HG03432 (cell line): Measurements from ENCODE around the gene TOR1A.
A peak's percentile ranks its signal among the peaks of the same experiment; 100 is the strongest.

ENCODE experiments used
- ATAC-seq: cut with Tn5 transposase; IDR thresholded peaks from one replicate; pipeline ENCODE4 v1.9.1; 2021; ENCODE audit warnings: mild to moderate bottlenecking, moderate library complexity; ENCODE audit not compliant: unreplicated experiment

The TOR1A gene

DNA sequence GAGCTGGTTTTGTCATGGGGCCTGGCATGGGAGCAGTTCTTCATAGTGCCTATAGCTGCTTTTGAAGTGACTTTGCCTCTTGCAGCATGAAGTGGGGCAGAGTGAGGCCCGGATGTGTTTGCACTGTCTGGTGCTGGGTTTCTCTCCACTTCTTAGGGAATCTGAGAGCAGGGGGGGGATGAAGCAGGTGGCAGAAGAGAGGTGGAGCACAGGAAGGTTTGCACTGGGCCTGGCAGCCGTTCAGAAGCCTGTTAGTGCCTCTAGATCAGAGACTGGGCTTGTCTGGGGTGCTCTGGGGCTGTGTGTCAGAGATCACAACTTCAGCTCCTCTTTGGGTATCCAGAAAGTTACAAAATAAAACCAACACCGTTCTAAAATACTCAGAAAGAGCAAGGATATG, 29.7 kb upstream of the TOR1A start:
- no peak for ATAC-seq

DNA sequence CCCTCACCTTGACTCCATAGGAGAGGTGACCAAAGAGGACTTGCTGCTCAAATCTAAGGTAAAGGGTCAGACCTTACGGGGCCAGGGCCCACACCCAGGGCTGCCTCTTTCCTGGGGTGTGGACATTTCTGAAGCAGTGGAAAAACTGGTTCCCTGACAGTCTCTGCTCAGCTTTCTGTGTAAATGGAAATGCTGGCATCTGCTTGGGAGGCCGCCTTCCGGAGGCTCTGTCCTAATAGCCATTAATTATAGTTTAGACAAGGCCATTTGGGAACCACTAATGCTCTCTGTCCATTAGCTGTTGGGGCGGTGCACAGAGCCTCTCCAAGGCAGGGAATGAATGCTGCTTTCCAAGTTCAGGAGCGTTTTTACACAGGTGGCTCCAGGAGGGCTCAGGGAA, 28.6 kb upstream of the TOR1A start:
- ATAC-seq = no peak

DNA sequence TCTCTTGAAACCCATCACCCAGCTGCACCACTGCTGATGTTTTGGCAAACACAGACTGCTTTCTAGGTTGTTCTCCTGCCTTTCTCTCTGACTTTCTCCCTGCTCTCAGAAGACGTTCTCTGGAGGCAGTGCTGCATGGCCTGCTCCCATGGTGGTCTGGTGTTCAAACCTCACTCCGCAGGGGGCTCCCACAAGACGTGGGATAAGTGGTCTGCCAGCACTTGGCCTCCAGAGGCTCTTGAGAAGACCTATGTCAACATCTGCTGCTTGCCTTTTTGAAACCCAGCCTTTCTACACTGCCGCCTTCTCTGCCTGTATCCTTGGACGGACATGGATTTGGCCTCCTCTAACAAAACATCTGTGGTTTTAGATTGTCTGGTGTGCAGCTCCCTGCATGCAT, 27.9 kb upstream of the TOR1A start:
- ATAC-seq = no peak

DNA sequence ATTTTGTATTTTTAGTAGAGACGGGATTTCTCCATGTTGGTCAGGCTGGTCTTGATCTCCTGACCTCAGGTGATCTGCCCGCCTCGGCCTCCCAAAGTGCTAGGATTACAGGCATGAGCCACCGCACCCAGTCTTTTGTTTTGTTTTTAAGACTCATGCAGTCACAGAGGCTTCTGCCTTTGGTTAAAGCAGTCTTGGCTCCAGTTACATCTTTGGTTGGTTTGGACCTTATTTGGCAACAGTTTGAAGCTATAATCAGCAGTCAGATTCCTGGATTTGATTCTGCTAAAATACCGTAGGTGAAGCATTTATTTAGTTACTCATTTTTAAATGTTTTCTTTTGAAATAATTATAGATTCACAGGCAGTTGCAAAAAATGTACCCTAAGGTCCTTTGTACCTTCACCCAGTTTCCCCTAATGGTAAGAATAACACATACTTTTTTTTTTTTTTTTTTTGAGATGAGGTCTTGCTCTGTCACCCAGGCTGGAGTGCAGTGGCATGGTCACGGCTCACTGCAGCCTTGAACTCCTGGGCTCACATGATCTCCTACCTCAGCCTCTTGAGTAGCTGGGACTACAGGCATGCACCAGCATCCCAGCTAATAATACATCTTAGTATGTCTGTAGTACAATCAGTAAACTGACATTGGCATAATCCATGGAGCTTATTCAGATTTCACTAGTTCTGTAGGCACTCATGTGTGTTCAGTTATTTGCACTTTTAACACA, 27.1 kb upstream of the TOR1A start:
- ATAC-seq = no peak

DNA sequence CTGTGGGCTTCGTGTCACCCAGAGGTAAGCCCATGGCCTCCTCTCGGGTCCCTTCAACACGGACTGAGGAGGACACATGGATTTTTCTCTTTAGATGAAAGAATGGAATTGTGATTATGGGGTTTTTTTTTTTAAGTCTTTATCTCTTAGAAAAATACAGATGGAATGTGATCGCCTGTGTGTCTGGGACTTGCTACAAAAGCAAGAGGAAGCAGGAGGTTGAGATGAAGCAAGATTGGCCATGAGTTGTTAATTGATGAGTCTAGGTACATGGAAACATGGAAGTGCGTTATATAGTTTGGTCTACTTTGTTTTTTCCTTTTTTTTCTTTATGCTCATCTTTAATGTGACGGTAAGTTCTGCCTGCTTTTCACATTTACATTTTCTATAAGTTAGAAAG, 26.0 kb upstream of the TOR1A start:
- ATAC-seq = no peak

DNA sequence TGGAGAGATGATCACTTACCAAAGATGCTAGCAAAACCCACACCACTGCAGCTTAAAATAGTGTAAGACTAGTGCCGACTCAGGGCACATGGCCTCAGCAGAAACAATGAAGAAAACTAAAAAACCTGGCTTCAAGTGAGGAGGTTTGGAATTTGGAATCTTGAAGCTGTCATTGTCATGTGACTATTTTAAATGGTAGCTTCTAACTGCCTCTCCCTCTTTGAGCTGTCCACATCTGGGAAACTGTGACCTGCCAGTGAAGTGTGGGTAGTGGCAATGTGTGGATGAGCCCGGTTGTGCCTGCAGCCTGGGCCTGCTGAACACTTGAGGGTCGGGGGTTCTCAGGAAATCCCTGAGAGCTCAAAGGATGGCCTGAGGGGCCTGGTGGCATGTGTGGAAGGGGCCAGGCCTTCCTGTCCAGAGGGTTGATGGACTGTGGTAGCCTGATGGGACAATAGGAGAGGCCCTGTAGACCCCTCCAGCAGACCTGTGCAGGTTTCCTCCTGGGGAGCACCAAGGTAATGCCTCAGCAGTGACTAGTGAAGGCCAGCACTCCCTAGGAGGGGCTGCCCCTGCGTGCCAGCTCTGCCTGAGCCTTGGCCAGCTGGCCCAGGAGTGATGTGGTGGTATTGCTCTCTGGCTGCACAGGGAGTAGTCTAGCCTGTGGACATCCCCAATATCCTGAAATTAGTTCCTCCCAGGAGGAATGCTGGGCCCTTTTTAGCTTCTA, 24.9 kb upstream of the TOR1A start:
- ATAC-seq = no peak

DNA sequence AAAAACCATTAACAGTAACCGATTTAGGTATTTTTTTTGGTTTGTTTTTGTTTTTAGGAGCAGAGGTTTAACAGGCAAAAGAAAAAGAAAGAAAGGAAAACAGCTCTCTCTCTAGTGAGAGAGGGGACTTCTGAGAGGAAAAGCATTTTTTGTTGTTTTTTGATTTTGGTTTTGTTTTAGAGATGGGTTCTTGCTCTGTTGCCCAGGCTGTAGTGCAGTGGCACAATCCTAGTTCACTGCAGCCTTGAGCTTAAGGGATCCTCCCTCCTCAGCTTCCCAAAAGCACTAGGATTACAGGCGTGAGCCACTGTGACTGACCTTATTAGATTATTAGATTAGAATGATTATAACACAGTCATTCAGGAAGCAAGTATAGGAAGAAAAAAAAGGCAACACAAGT, 21.4 kb upstream of the TOR1A start:
- ATAC-seq = no peak

DNA sequence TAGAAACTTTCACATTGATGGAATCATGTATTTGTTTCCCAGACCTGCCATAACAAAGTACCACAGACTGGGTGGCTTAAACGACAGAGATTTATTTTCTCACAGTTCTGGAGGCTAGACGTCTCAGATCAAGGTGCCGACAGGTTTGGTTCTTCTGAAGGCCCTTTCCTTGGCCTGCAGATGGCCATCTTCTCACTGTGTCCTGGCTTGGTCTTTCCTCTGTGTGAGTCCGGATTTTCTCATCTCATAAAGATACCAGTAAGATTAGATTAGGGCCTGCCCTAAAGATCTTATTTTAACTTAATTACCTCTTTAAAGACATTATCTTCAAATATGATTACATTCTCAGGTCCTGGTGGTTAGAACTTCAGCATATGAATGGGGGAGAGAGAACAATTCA, 17.1 kb upstream of the TOR1A start:
- no peak for ATAC-seq

DNA sequence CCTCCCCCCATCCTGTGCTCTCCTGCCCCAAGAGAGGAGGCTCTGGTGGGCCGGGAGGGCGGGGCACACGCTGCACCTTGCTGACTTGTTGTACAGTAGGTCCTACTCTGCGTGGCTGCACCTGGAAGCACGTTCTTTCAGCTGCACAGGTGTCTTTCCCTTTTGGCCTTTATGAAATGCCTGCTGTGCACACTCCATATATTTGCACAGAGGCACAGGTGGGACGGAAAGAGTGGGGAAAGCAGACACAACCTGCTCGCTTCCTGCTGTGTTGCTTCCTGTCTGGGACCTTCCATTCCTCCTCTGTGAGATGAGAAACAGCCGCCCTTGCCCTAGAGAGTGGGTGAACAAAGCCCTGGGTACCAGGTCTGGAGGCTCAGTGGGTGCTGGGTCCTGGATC, 16.1 kb upstream of the TOR1A start:
- no peak for ATAC-seq

DNA sequence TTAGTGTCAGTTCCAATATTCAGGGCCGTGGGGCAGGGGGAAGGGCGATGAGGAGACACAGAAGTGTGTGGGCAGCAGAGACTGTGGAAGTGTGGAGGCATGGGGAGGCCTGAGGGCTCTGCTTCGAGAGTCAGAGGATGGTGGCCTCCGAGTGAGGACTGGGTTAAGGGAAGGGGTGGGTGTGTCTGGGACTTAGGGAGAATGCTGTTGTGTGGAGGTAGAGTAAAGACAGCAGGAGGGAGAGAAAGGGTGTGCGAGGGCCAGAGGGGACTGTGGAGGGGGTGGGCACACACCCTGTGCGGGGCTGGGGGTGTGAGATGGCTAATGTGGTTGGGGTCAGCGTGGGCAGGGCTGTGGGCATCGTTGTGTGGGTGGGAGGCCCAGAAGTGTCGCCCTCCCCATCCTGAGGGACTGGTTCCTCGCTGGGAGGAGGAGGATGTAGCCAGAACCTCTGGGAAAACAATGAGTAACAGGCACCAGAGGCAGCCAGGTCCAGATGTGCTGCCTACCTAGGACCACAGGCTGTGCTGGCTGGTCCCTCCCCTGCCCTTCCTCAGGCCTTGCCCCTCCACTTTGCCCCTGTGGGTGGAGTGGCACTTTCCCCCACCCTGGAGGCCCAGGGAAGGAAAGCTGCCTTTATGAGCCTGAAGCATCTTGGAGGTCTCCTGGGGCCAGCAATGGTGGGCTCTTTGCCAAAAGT, 15.5 kb upstream of the TOR1A start:
- no peak for ATAC-seq

DNA sequence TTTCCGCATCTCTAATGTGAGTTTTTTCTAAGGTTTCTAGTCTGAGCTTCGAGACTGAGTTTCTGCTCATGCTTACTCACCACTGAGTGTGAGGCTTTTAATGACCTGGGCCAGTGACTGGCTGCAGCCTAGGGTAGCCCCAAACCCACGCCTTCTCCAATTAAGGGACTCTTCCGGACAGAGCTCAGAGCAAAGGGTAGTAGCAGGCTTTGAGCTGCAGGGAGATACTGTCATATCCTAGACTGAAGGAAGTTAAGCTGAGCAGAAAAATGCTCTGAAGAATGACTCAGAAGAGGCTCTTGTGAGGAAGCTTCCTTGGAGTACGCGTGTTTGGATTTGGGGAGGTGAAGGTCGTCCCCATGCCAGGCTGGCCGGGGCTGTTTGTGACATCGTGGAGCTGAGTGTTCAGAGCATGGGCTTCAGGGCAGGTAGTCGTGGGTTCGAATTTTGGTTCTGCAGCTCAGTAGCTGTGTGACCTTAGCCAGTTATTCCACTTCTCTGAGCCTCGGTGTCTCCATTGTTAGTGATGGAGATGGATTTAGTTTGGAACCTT, 14.8 kb upstream of the TOR1A start:
- no peak for ATAC-seq

DNA sequence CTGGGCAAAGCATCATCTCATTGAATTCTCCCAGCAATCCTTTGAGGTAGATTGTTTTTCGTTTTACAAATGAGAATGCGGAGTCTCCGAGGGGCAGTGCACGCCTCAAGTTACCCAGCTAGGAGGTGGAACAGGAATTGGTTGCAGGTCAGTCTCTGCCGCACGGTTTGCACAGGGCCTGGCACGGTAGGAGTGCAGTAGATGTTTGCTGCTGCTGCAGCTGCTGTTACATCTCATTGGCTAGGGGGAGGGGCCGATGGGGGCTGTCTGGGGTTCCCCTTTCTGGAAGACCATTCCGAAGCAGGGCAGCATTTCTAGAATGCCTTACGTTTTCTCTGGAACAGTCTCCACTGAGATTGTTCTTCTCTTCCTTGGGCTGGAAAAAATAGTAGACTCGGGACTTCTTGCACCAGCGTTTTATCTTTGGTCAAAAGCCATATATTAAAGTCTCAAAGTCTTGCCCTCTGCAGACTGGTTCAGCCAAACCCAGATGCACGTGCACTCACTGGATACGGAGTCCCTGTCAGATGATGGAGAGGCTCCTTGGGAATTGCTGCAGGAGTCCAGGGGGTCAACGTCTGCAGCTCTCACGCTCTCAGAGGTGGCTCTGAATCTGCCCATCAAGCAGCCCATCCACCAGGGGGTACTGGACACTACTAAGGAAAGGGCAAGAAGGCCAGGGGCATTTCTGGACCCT, 12.5 kb upstream of the TOR1A start:
- ATAC-seq = no peak

DNA sequence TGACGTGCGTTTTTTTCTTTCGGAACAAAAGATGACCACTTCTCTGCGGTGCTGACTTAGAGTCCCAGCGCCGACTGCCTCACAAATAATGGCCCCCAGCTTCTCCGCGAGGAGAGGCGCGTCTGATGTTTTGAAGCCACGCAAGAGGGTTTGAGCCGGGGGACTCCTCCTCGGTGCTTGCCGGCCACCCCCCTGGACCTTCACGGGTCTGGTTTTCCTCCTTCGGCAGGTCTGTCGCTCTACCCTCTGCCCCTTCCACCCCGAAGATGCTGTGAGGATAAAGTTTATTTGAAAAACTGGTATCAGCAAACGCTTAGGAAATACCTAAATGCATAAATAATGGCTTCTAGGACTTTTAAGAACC, 11.9 kb upstream of the TOR1A start:
- no peak for ATAC-seq

DNA sequence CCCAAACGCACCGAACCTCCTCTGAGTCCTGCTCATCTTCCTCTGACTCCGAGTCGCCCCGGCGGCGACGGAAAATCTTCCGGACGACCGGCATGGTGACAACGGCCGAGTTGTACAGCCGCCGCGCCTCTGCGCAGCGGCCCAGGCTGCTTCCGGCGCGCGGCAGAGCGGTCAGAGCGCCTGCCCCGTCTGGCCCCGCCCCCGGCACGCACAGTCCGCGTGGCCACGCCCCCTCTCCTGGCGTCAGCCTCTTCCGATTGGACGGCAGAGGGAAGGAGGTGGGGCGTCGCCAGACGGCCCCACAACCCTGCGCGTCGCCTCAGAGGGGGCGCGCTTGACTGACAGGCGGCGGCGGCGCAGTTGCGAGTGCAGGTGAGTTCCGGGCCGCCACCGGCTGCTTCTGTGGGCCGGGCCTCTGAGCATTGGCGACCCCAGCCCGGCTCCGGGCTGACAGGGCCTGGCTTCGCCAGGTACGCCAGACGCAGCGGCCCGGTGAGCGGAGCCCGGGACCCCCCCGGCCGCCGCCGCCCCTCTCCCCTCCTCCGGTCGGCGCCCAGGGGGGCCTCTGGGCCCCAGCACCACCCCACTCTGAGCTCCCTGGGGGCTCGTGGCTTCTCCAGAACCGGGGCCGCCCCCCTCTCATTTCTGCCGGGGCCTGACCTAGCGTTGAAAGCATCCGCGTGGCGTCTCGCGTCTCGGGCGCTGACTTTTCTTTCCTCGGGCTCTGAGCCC, 11.4 kb upstream of the TOR1A start, which contains the start of the genes C9orf78 and USP20:
C9orf78 (minus strand) TSS at position 148 of the 732 bp plus-strand sequence; CDS start at position 94, 54 bp downstream.
USP20 (plus strand) TSS at position 331 of the 732 bp plus-strand sequence. CDS start 17,098 bp downstream, outside the sequence.
- ATAC-seq = peak; percentile 95

DNA sequence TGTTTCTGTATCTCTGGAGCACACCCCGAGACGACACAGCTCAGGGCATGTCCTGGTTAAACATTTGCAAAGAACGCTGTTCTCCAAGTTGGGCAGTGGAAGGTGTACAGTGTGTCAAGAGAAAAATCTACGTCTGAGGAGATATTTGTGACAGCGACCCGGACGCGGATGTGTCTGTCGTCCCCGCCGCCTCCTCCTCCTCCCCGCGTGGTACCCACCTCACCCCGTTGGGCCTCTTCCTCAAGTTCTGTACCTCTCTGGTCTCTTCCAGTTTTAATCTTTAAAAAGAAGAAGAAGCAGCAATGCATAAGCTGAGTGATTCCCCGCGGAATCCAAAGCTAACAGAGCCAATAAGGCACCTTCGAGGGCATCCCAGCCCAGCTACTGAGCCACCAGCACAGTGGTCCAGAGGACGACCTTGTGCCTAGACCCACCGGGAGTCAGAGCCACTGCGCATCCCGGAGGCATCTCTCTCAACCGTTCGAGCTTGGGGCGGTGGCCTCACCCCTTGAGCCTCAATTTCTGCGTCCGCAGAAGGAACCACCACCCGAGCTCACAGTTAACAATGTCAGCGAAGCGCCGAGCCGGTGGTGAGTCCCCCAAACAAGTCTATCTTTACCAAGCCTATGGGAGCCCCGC, 10.7 kb upstream of the TOR1A start:
- peak; percentile 31 for ATAC-seq

DNA sequence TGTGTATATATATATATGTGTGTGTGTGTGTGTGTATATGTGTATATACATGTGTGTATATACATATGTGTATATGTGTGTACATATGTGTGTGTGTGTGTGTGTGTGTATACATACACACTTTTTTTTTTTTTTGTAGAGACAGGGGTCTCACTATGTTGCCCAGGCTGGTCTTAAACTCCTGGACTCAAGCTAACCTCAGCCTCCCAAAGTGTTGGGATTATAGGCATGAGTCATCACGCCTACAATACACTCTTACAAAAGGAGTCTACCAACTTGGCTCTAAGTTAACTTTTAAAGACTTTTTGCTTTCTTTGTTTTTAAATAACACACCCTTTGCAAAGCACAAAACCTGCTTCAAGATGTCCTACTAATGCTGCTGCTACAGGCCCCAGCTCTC, 9.0 kb upstream of the TOR1A start:
- no peak for ATAC-seq

DNA sequence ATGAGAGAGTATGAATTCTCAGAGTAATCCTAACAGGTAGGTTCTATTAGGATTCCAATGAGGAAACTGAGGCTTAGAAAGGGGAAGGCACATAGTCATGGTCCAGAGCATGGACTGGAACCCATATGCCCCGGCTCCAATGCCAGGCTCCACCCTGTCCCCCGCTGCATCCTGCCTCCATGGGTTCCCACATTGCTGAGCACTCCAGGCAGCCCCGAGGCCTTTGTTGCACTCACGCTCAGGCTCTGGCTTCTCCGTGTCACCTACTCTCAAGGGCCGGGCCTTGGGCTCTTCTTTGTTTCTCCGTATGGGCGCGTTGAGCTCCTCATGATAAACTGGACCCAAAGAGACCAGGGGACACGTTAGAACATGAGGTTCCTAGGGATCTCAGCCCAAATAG, 5.0 kb upstream of the TOR1A start:
- no peak for ATAC-seq

DNA sequence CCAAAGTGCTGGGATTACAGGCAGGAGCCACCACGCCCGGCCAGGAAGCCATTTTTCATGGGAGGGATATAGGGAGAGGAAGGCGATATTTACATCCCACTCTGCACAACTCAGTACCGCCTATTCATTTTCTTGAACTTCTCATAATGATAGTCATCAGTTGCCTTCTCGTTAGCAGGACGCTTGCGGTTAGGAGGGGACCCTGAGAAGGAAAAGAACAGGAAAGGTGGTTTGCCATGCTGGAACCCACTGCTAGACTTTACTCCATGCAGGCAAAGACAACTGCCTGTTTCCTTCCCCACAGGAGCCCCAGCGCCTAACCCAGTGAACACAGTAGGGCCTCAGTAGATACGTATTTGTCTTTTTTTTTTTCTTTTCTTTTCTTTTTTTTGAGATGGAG, 4.1 kb upstream of the TOR1A start:
- no peak for ATAC-seq

DNA sequence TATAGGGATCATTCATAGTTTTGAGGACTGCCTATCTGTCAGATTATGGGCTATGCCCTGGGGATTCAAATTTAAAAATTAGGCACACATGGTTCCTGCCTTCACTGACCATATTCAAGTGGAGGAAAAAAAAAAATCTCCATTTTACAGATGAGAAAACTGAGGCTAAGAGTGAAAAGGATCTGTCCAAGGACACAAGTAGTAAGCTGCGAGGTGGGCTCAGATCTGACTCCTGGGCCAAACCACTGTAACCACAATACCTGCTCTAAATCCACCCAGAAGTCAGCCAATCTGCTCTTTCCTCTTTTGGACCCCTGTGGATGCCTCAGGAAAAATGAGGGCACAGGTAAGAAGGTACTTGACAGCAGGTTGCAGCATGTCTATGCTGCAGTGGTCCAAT, 2.8 kb upstream of the TOR1A start:
- no peak for ATAC-seq

DNA sequence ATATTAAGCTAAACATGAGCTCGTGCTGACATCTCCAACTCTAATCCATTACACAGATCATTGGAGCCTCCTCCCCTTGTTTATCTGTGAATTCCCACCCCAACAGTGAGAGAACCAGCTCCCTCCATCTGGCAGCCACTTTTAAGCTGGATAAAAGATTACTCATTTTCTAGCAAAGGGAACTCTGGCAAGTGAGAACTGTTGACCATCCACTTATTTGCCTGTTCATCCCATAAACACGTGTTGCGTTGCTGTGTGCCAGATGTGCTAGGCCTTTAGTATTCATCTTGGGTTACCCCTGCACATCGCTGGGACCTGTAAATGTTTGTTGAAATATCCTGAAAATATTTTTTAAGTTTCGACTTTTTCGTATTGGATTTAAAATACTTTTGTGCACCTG, 2.4 kb upstream of the TOR1A start:
- no peak for ATAC-seq
